Kasumi-1 (cell line): ENCODE data around the gene BRIP1.
"Not testable (repeated sequence)": the region's sequence is repeated elsewhere in the genome, so short reads cannot be mapped to it uniquely, and the experiment has no call there.

Experiments
- DNase-seq, 2 experiments: peaks; one replicate each; lab custom pipeline; 2025; lab: John Stamatoyannopoulos, UW

Gene BRIP1

GRCh38 chr17:61827649-61828395 lies 35.5 kb downstream of the BRIP1 start:
- DNase-seq: no peak

- DNase-seq: not testable (repeated sequence)
These were observed 36.5 kb downstream of the BRIP1 start for GRCh38 chr17:61826866-61827265.

GRCh38 chr17:61826198-61826597 lies 37.1 kb downstream of the BRIP1 start:
- not testable (repeated sequence) for DNase-seq

- no peak for DNase-seq
These were observed 37.7 kb downstream of the BRIP1 start for GRCh38 chr17:61825448-61826137.

- DNase-seq: no peak
These were observed 40.7 kb downstream of the BRIP1 start for GRCh38 chr17:61822326-61823285.

- DNase-seq: no peak
These were observed 41.7 kb downstream of the BRIP1 start for GRCh38 chr17:61821655-61822054.

- not testable (repeated sequence) for DNase-seq
These were observed 44.1 kb downstream of the BRIP1 start for GRCh38 chr17:61819265-61819664.

GRCh38 chr17:61818225-61818624 lies 45.1 kb downstream of the BRIP1 start:
- no peak for DNase-seq

- no peak for DNase-seq
These were observed 45.9 kb downstream of the BRIP1 start for GRCh38 chr17:61817452-61817851.

- peak; percentile 87 for DNase-seq
These were observed 46.8 kb downstream of the BRIP1 start for GRCh38 chr17:61816538-61816937.

- DNase-seq: no peak
These were observed 47.3 kb downstream of the BRIP1 start for GRCh38 chr17:61815863-61816503.

GRCh38 chr17:61814485-61814884 lies 48.8 kb downstream of the BRIP1 start:
- DNase-seq: no peak

GRCh38 chr17:61813211-61813610 lies 50.1 kb downstream of the BRIP1 start:
- no peak for DNase-seq

GRCh38 chr17:61812747-61813146 lies 50.6 kb downstream of the BRIP1 start:
- DNase-seq: no peak

GRCh38 chr17:61809816-61810392 lies 53.4 kb downstream of the BRIP1 start:
- peak; percentile 81 to 88 for DNase-seq

- DNase-seq: no peak
These were observed 54.9 kb downstream of the BRIP1 start for GRCh38 chr17:61808442-61808841.

- DNase-seq: no peak
These were observed 56.4 kb downstream of the BRIP1 start for GRCh38 chr17:61806936-61807335.

GRCh38 chr17:61806081-61806828 lies 57.1 kb downstream of the BRIP1 start:
- DNase-seq: peak in 1 of 2 experiments; percentile 35

GRCh38 chr17:61805399-61805798 lies 57.9 kb downstream of the BRIP1 start:
- no peak for DNase-seq

GRCh38 chr17:61803796-61804195 lies 59.5 kb downstream of the BRIP1 start:
- no peak for DNase-seq

GRCh38 chr17:61803216-61803615 lies 60.1 kb downstream of the BRIP1 start:
- DNase-seq: no peak
